Muscle of arm (tissue), 12 donors: ENCODE results near the gene IFRD2. TPM values are rescaled to one million over a fixed set of nuclear protein-coding genes. Genes with fewer than 3 reads are reported as not detected.

Experiments
- polyA plus RNA-seq, 12 donors: library from polyadenylated mRNA; unstranded; fragments of 120-200 nt; gene quantifications; one replicate each; pipeline ENCODE4 v1.2.1, GENCODE V29; 2013; ENCODE audit not compliant: insufficient read length in 12 of 12

The IFRD2 gene
- polyA plus RNA-seq, 12 donors: 33.8 to 53.7 (median 48.0) TPM; not detected in 1

Other genes starting within 250 kb of the IFRD2 start
- gene RBM5, start 203.5 kb downstream of the IFRD2 start, polyA plus RNA-seq: 100 to 1,000 TPM in 11 of 12 donors, not detected in 1; 122 to 278 (median 156) TPM
- 10 to 100 TPM in 9 of 12 donors, 1 to 10 TPM in 2, not detected in 1; 6.4 to 70.8 (median 14.0) TPM for gene SEMA3F, start 137.1 kb downstream of the IFRD2 start, polyA plus RNA-seq
- gene GNAT1, start 100.8 kb downstream of the IFRD2 start, polyA plus RNA-seq: under 1 TPM in 3 of 12 donors, not detected in 9; 0.08 to 0.23 (median 0.21) TPM
- gene SLC38A3, start 87.2 kb downstream of the IFRD2 start, polyA plus RNA-seq: 1 to 10 TPM in 10 of 12 donors, not detected in 2; 1.3 to 4.3 (median 3.1) TPM
- gene GNAI2, start 56.2 kb downstream of the IFRD2 start, polyA plus RNA-seq: 100 to 1,000 TPM; 153 to 270 (median 174) TPM
- 10 to 100 TPM in 11 of 12 donors, not detected in 1; 30.1 to 92.7 (median 35.2) TPM for gene SEMA3B, start 23.3 kb downstream of the IFRD2 start, polyA plus RNA-seq
- gene LSMEM2, start 13.3 kb downstream of the IFRD2 start, polyA plus RNA-seq: 10 to 100 TPM in 10 of 12 donors, 1 to 10 TPM in 1, not detected in 1; 8.2 to 40.8 (median 26.1) TPM
- 1 to 10 TPM in 10 of 12 donors, not detected in 2; 1.2 to 4.4 (median 2.1) TPM for gene HYAL3, start 7.0 kb upstream of the IFRD2 start, polyA plus RNA-seq
- 10 to 100 TPM in 1 of 12 donors, 1 to 10 TPM in 9, not detected in 2; 4.5 to 12.5 (median 6.1) TPM for gene NAA80, start 7.0 kb upstream of the IFRD2 start, polyA plus RNA-seq
- gene HYAL1, start 11.1 kb upstream of the IFRD2 start, polyA plus RNA-seq: 1 to 10 TPM in 8 of 12 donors, under 1 TPM in 2, not detected in 2; 0.95 to 3.3 (median 1.8) TPM
- 10 to 100 TPM in 11 of 12 donors, not detected in 1; 30.9 to 43.9 (median 36.9) TPM for gene HYAL2, start 30.3 kb upstream of the IFRD2 start, polyA plus RNA-seq
- 10 to 100 TPM in 11 of 12 donors, not detected in 1; 12.5 to 45.3 (median 15.9) TPM for gene TUSC2, start 35.8 kb upstream of the IFRD2 start, polyA plus RNA-seq
- 10 to 100 TPM in 11 of 12 donors, not detected in 1; 26.1 to 42.4 (median 33.0) TPM for gene RASSF1, start 48.4 kb upstream of the IFRD2 start, polyA plus RNA-seq
- 1 to 10 TPM in 3 of 12 donors, under 1 TPM in 7, not detected in 2; 0.65 to 1.7 (median 0.83) TPM for gene ZMYND10, start 53.3 kb upstream of the IFRD2 start, polyA plus RNA-seq
- gene NPRL2, start 58.3 kb upstream of the IFRD2 start, polyA plus RNA-seq: 10 to 100 TPM in 10 of 12 donors, 1 to 10 TPM in 1, not detected in 1; 7.5 to 21.8 (median 18.0) TPM
- 1 to 10 TPM in 10 of 12 donors, not detected in 2; 4.3 to 7.8 (median 6.7) TPM for gene CYB561D2, start 58.4 kb upstream of the IFRD2 start, polyA plus RNA-seq
- 10 to 100 TPM in 11 of 12 donors, not detected in 1; 19.5 to 29.1 (median 22.9) TPM for gene TMEM115, start 67.1 kb upstream of the IFRD2 start, polyA plus RNA-seq
- gene CACNA2D2, start 211.2 kb upstream of the IFRD2 start, polyA plus RNA-seq: 10 to 100 TPM in 2 of 12 donors, 1 to 10 TPM in 9, not detected in 1; 5.0 to 12.5 (median 7.7) TPM